ENCODE measurements around the gene VSIG8.
"Not testable (repeated sequence)": the region's sequence is repeated elsewhere in the genome, so short reads cannot be mapped to it uniquely, and the experiment has no call there.

The VSIG8 gene

GRCh38 chr1:159862557-159862956, at the start of gene VSIG8:
TSS of gene VSIG8 (minus strand) at chr1:159862657. CDS start at chr1:159862521, 136 bp downstream.
- no peaks in the 10 kb centered on the region for H3K36me3 ChIP-seq
- no peak within 1 kb of the TSS for H3K4me3 ChIP-seq (ENCODE audit: low read depth, low read length)
- H3K9me3 ChIP-seq (ENCODE audit: severe bottlenecking) = peaks cover 7% of the 10 kb centered on the region
- no peak for DNase-seq
- TF ChIP-seq, protein P1, sequence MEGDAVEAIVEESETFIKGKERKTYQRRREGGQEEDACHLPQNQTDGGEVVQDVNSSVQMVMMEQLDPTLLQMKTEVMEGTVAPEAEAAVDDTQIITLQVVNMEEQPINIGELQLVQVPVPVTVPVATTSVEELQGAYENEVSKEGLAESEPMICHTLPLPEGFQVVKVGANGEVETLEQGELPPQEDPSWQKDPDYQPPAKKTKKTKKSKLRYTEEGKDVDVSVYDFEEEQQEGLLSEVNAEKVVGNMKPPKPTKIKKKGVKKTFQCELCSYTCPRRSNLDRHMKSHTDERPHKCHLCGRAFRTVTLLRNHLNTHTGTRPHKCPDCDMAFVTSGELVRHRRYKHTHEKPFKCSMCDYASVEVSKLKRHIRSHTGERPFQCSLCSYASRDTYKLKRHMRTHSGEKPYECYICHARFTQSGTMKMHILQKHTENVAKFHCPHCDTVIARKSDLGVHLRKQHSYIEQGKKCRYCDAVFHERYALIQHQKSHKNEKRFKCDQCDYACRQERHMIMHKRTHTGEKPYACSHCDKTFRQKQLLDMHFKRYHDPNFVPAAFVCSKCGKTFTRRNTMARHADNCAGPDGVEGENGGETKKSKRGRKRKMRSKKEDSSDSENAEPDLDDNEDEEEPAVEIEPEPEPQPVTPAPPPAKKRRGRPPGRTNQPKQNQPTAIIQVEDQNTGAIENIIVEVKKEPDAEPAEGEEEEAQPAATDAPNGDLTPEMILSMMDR (IDR thresholded peaks at IDR 0.05; ENCODE audit: low read depth, low read length) = no peak
- peaks cover 93% of the 10 kb centered on the region for H3K27me3 ChIP-seq (ENCODE audit: insufficient read depth, low read depth, severe bottlenecking)
- H3K27ac ChIP-seq = no peak within 1 kb of the TSS

DNA sequence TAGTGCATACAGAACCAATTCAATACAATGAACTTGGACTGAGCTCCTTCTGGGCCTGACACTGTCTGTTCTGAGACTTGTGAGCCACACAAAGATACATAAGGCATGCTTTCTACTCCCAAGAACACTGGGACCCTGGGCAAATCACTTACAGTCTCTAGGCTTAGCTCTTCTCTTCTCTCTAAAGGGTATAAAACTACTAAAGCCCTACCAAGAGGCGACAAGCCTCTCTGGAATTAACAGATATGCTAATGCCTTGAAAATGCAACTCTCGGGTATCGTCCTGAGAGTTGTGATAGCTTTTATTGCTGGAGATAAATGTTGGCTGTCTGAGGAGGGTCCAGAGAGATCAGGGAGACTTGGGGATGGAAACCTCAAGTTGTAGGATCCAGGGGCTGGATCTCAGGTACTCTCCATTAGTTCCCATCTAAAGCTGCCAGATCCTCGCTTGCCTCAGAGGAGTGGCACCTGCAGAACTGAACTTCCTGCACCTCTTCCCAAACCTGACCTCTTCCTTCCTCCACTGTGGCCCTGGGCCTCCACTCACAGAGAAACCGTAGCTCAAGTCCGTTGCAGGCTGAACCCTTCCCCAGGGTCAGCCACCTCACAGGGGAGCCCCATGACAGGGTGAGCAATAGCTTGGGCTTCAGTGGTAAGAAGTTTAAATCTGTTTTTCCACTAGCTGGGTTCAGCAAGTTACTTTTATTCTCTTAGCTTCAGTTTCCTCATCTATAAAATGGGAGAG, 49.0 kb upstream of the VSIG8 start:
- Histone ChIP-seq H3K27me3 (ENCODE audit: insufficient read depth, low read depth, severe bottlenecking) (no peaks in the 10 kb centered on the region), H3K9me3 (ENCODE audit: severe bottlenecking) (no peaks in the 10 kb centered on the region), H3K27ac (no peak overlapping the region), H3K4me3 (ENCODE audit: low read depth, low read length) (no peak overlapping the region), H3K36me3 (no peaks in the 10 kb centered on the region)
- TF ChIP-seq, protein P1 (IDR thresholded peaks at IDR 0.05; ENCODE audit: low read depth, low read length) = no peak
- no peak for DNase-seq

DNA sequence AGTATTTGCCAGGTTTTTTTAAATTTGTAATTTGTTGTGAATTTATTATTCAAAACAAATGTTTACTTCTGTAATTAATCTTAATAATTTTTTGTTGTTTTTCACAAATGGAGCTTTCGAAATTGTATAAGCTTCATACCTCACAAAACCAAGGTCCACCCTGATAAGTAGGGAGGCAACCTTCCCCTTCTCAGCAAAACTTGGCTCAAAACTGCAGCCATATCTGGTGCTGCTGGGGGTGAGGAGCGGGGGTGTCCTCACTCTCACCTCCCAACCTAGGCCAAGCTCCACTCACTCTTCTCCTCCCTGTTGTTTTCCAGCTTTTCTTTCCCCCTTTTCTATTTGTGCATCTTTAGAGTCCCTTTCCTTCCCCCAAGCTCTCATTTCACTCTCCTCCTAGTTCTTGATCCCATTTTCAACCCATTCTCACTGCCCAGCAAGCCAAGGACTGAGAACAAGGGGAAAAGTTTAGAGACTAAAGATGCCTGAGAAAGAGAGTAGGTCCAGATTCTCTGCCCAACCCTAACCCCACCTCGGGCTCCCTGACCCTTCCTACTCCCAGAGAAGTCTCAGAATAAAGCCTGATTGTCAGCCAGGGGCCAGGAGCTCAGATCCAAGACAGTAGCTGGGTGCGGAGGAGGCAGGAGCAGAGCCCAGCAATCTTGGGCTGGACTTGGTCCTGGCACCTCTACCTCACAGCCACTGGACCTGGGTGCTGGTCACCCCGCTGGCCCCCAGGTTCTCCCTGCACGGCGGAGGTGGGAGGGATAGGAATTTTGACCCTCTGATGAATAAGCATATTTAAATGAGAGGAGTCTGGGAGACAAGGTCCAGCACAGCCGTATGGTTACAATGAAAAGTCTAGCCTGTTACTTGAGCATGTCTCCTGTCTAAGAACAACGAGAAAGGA, 45.8 kb upstream of the VSIG8 start:
- Histone ChIP-seq H3K27ac (no peak overlapping the region), H3K4me3 (ENCODE audit: low read depth, low read length) (no peak overlapping the region), H3K27me3 (ENCODE audit: insufficient read depth, low read depth, severe bottlenecking) (no peaks in the 10 kb centered on the region), H3K36me3 (no peaks in the 10 kb centered on the region), H3K9me3 (ENCODE audit: severe bottlenecking) (peaks cover 7% of the 10 kb centered on the region)
- no peak for DNase-seq
- TF ChIP-seq, protein P1 (IDR thresholded peaks at IDR 0.05; ENCODE audit: low read depth, low read length) = no peak

DNA sequence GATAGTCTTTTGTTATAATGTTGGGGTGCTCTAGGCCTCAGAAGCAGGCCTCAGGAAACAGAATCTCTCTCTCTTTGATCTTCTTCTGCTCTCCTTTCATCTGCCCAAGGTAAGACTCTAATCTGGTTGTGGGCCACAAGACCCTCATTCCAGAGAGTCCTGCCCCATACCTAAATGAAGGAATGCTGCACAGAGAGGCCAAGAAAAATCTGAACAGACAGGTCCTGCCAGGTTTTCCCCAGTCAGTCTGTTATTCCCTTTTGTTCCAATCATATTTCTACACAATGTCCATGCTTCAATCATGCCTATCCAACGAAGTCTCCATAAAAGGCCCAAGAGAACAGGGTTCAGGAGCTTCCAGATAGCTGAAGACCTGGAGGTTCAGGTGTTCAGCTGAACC, 44.5 kb upstream of the VSIG8 start:
- TF ChIP-seq, protein P1 (IDR thresholded peaks at IDR 0.05; ENCODE audit: low read depth, low read length) = no peak
- H3K9me3 ChIP-seq (ENCODE audit: severe bottlenecking) = peaks cover 7% of the 10 kb centered on the region
- H3K27me3 ChIP-seq (ENCODE audit: insufficient read depth, low read depth, severe bottlenecking) = peaks cover 8% of the 10 kb centered on the region
- no peak overlapping the region for H3K27ac ChIP-seq
- no peak for DNase-seq
- no peaks in the 10 kb centered on the region for H3K36me3 ChIP-seq
- no peak overlapping the region for H3K4me3 ChIP-seq (ENCODE audit: low read depth, low read length)

- H3K27me3 ChIP-seq (ENCODE audit: insufficient read depth, low read depth, severe bottlenecking) = peaks cover 11% of the 10 kb centered on the region
- not testable (repeated sequence) for DNase-seq; H3K27ac ChIP-seq; H3K36me3 ChIP-seq; H3K9me3 ChIP-seq (ENCODE audit: severe bottlenecking); H3K4me3 ChIP-seq (ENCODE audit: low read depth, low read length)
Observed at GRCh38 chr1:159904036-159904435, 41.6 kb upstream of the VSIG8 start.

- Histone ChIP-seq H3K36me3 (no peaks in the 10 kb centered on the region), H3K9me3 (ENCODE audit: severe bottlenecking) (peaks cover 9% of the 10 kb centered on the region), H3K27me3 (ENCODE audit: insufficient read depth, low read depth, severe bottlenecking) (peaks cover 21% of the 10 kb centered on the region), H3K27ac (no peak overlapping the region), H3K4me3 (ENCODE audit: low read depth, low read length) (no peak overlapping the region)
- TF ChIP-seq, protein P1 (IDR thresholded peaks at IDR 0.05; ENCODE audit: low read depth, low read length) = no peak
- no peak for DNase-seq
Observed at GRCh38 chr1:159902541-159902940, 40.1 kb upstream of the VSIG8 start.
